ENCODE results near the gene ADGRF1. TPM values are rescaled to one million over a fixed set of nuclear protein-coding genes. Genes with fewer than 3 reads are reported as not detected.
"Not testable (repeated sequence)": the region's sequence is repeated elsewhere in the genome, so short reads cannot be mapped to it uniquely, and the experiment has no call there.

The ADGRF1 gene
- total RNA-seq, 4 donors from 2014 or later, result 0.64 to 1.2 TPM; not detected in 2

GRCh38 chr6:47059216-47059885 is 17.2 kb upstream of the ADGRF1 start:
- Histone ChIP-seq H3K36me3 (no peaks in the 10 kb centered on the region), H3K9me3 (no peaks in the 10 kb centered on the region), H3K4me1 (peaks cover 0 to 8% (median 0%) of the 10 kb centered on the region in 4 donors), H3K27me3 (no peaks in the 10 kb centered on the region), H3K4me3 (no peak overlapping the region), H3K27ac (no peak overlapping the region)
- DNase-seq, result no peak
- intact Hi-C loops (cut with DNase I; ENCODE audit: low total_unique reads), result no loop called here
- in situ Hi-C loops (cut with MboI; ENCODE audit: low pct_ligation_motif_present in 1 of 4, low pct_unique_long_range_greater_than_20kb in 1 of 4, low sequenced_read_pairs in 3 of 4), result no loop called here
- TF ChIP-seq EP300 (IDR thresholded peaks at IDR 0.05; ENCODE audit: low read depth), result no peak
- no peak for TF ChIP-seq POLR2A (IDR thresholded peaks at IDR 0.05)
- TF ChIP-seq, protein P1, sequence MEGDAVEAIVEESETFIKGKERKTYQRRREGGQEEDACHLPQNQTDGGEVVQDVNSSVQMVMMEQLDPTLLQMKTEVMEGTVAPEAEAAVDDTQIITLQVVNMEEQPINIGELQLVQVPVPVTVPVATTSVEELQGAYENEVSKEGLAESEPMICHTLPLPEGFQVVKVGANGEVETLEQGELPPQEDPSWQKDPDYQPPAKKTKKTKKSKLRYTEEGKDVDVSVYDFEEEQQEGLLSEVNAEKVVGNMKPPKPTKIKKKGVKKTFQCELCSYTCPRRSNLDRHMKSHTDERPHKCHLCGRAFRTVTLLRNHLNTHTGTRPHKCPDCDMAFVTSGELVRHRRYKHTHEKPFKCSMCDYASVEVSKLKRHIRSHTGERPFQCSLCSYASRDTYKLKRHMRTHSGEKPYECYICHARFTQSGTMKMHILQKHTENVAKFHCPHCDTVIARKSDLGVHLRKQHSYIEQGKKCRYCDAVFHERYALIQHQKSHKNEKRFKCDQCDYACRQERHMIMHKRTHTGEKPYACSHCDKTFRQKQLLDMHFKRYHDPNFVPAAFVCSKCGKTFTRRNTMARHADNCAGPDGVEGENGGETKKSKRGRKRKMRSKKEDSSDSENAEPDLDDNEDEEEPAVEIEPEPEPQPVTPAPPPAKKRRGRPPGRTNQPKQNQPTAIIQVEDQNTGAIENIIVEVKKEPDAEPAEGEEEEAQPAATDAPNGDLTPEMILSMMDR (IDR thresholded peaks at IDR 0.05), result no peak
- no peak for TF ChIP-seq POLR2AphosphoS5 (IDR thresholded peaks at IDR 0.05)
- WGBS, 2 donors (ENCODE audit: low coverage in 1 of 2), result 50 to 57% methylated on average over 3 to 5 of the region's 5 CpGs

DNA sequence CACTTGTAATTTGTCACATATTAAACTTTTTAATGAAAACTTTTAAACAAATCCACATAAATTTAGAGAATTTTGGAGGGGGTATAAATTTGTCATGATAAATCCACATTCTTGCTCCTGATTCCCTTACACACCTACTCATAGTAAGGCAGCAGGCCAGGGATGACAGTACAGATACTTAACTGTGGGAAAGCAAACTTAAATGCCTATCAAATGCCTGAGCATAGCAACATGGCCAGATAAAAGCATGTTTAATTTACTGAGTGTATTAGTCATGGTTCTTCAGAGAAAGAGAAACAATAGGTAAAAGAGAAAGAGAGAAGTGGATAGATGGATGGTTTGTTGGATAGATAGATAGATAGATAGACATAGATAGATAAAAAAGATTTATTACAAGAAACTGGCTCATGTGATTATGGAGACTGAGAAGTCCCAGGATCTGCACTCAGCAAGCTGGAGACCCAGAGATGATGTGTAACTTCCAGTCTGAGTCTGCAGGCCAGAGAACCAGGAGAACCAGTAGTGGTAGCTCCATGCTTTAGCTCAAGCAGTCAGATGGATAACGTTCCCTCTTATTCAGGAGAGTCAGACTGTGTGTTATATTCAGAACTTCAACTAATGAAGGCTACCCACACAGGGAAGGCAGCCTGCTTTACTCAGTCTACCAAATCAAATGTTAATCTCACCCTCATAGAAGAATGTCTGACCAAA is 15.9 kb upstream of the ADGRF1 start:
- Histone ChIP-seq H3K9me3 (no peaks in the 10 kb centered on the region), H3K36me3 (no peaks in the 10 kb centered on the region), H3K4me3 (no peak overlapping the region), H3K27me3 (no peaks in the 10 kb centered on the region), H3K27ac (no peak overlapping the region), H3K4me1 (peaks cover 0 to 8% (median 0%) of the 10 kb centered on the region in 4 donors)
- intact Hi-C loops (cut with DNase I; ENCODE audit: low total_unique reads), result no loop called here
- WGBS, 2 donors (ENCODE audit: low coverage in 1 of 2), result 94 to 100% methylated on average over 1 of the region's 1 CpG
- in situ Hi-C loops (cut with MboI; ENCODE audit: low pct_ligation_motif_present in 1 of 4, low pct_unique_long_range_greater_than_20kb in 1 of 4, low sequenced_read_pairs in 3 of 4), result no loop called here
- no peak for DNase-seq
- TF ChIP-seq EP300 (IDR thresholded peaks at IDR 0.05; ENCODE audit: low read depth) (no peak), POLR2A (IDR thresholded peaks at IDR 0.05) (no peak), POLR2AphosphoS5 (IDR thresholded peaks at IDR 0.05) (no peak)
- TF ChIP-seq, protein P1 (IDR thresholded peaks at IDR 0.05), result no peak

GRCh38 chr6:47056832-47057231 is 14.7 kb upstream of the ADGRF1 start:
- WGBS, 2 donors (ENCODE audit: low coverage in 1 of 2), result 75 to 80% methylated on average over 1 to 2 of the region's 2 CpGs
- TF ChIP-seq POLR2A (IDR thresholded peaks at IDR 0.05), result no peak
- TF ChIP-seq, protein P1 (IDR thresholded peaks at IDR 0.05), result no peak
- TF ChIP-seq EP300 (IDR thresholded peaks at IDR 0.05; ENCODE audit: low read depth), result no peak
- TF ChIP-seq POLR2AphosphoS5 (IDR thresholded peaks at IDR 0.05), result no peak
- H3K27ac ChIP-seq, result no peak overlapping the region
- H3K27me3 ChIP-seq, result no peaks in the 10 kb centered on the region
- in situ Hi-C loops (cut with MboI; ENCODE audit: low pct_ligation_motif_present in 1 of 4, low pct_unique_long_range_greater_than_20kb in 1 of 4, low sequenced_read_pairs in 3 of 4), result no loop called here
- DNase-seq, result no peak
- H3K9me3 ChIP-seq, result no peaks in the 10 kb centered on the region
- no peak overlapping the region for H3K4me3 ChIP-seq
- H3K36me3 ChIP-seq, result no peaks in the 10 kb centered on the region
- intact Hi-C loops (cut with DNase I; ENCODE audit: low total_unique reads), result no loop called here
- peaks cover 0 to 7% (median 0%) of the 10 kb centered on the region in 4 donors for H3K4me1 ChIP-seq

- H3K27ac ChIP-seq; intact Hi-C loops (cut with DNase I; ENCODE audit: low total_unique reads); H3K4me1 ChIP-seq; H3K4me3 ChIP-seq; H3K27me3 ChIP-seq; H3K9me3 ChIP-seq; H3K36me3 ChIP-seq; DNase-seq; in situ Hi-C loops (cut with MboI; ENCODE audit: low pct_ligation_motif_present in 1 of 4, low pct_unique_long_range_greater_than_20kb in 1 of 4, low sequenced_read_pairs in 3 of 4): not testable (repeated sequence)
- 96 to 100% methylated on average over 1 to 2 of the region's 2 CpGs for WGBS, 2 donors (ENCODE audit: low coverage in 1 of 2)
These were observed 12.2 kb upstream of the ADGRF1 start for GRCh38 chr6:47054302-47054701.

Data from transverse colon (tissue), 4 donors.